Heart left ventricle (tissue), 13 donors: ENCODE data around the gene PHC3.

Source experiments
- CTCF ChIP-seq, 12 donors: fragments of 200-600 bp; sonication (generic) in 4 of 12; IDR thresholded peaks; one replicate each; pipeline versions ENCODE4 v1.5.0 to v1.8.0; 2018 to 2022; ENCODE audit warnings: antibody characterized with exemption in 12 of 12, mild to moderate bottlenecking in 5 of 12
- POLR2A ChIP-seq, 2 donors: fragments of 450-650 bp; IDR thresholded peaks; one replicate each; pipeline ENCODE4 v1.6.1; 2017; ENCODE audit warnings: antibody characterized with exemption in 2 of 2, mild to moderate bottlenecking in 2 of 2, moderate library complexity in 2 of 2
- donor health status: ischemic (EF 13 %, LVEDD 7.1; RV severe dilation, severe dysfunction).
- donor health status: DM: no; HTN: yes; CAD: no.
- donor health status: DM: no; HTN: no; CAD: no.
- donor health status: ischemic (EF 25% LVEDD 6.9; RV normal size, moderate dysfunction).
- donor health status: ischemic (EF 25% LVEDD 5.7; RV mildly dilated, moderate dysfunction).
- donor health status: ischemic (EF 35%, LVEDD 5.7; RV mildly dilated, moderate dysfunction).
- donor health status: nonischemic (EF 11% LVEDD 7.7; RV severe dilation, severe dysfunction).
- donor health status: DM: yes; HTN: yes; CAD: no.
- donor health status: PGD.
- donor health status: ischemic (EF 29% LVEDD 5.4; RV normal size, mild dysfunction).
- donor health status: nonischemic (EF 23%, LVEDD 6.1; RV moderate dilation, normal function).

DNA sequence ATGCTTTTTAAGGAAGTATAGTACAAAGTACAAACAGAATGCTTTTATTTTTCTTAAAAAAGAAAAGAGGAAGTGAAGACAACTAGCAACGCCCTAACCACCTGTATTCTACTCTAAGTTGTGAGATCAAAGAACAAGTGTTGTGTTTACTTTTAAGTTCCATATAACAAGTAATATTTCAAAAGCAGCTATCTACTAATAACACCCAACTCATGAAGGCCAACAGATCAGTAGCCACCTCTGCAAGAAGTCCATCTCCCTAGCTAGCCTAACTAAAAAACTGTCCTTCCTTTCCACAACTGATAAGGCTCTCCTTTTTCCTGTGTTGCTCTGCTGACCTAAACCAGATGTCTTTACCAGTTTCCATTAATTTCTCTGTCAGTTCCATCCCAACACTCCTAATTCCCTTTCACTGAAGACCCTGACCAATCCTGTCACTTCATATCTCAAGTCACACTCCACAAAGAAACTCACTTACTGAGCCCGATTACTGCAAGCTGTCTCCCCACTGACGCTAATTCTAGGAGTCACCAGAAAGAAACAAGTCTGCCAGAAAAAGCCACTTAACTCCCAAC lies 26.9 kb downstream of the PHC3 start:
- no peak for TF ChIP-seq CTCF (IDR thresholded peaks at IDR 0.05)
- no peak for TF ChIP-seq POLR2A (IDR thresholded peaks at IDR 0.05)
